NCI-H2081 (cell line): Measurements from ENCODE around the gene CARD14.
"Not testable (repeated sequence)": the region's sequence is repeated elsewhere in the genome, so short reads cannot be mapped to it uniquely, and the experiment has no call there.

Source experiments
- DNase-seq, 2 experiments: peaks; one replicate each; lab custom pipeline; 2025; lab: John Stamatoyannopoulos, UW

Gene CARD14

DNA sequence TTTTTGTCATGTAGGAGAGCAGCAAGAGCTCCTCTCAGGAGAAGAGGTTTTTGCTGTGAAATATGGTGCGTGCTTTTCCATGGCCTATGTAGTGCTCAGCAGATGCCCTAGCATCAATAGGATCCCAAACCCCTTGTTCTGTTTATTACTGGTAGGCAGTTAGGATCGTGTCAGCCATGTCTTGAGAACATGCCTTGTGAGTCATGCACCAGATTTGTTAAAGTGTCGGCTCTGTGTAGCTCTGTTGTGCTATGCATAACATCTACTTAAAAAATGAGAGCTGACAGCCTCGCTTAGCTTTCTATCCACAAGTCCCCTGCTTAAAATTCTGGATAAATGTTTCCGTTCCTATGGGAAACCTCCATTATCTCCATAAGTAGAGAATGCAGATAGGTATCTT is 18.5 kb upstream of the CARD14 start:
- no peak for DNase-seq

DNA sequence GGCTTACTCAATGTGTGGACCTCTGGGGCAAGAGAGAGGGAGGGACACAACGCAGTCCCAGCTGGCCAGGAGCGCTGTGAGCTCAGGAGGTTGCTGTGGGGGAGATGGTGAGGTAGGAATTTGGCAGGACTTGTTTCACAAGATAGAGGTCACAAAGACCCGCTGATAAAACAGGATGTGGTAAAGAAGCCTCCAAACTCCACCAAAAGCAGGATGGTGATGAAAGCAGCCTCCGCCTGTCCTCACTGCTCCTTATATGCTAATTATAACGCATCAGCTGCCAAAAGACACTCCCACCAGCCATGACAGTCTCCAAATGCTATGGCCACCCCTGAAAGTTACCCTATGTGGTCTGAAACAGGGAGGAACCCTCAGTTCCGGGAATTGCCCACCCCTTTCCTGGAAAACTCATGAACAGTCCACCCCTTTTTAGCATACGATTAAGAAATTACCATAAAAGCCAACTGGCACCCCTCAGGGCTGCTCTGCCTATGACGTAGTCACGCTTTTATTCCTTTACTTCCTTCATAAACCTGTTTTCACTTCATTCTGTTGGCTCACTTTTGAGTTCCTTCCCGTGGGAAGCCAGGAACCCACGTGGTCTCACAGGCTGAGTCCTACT is 17.6 kb upstream of the CARD14 start:
- no peak for DNase-seq

DNA sequence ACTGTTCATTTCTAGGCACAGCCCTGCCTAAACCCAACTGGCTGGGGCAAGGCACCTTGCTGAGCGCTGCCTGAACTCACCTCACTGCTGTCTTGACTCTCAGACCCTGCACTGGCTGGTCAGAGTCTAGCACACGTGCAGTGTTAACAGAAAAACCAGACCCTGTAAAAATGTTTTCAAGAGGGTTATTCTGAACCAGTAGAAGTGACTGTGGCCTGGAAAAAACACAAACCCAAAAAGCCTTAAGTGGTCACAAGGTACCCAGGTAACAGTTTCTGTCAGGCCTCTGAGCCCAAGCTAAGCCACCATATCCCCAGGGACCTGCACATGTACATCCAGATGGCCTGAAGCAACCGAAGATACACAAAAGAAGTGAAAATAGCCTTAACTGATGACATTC is 16.8 kb upstream of the CARD14 start:
- no peak for DNase-seq

DNA sequence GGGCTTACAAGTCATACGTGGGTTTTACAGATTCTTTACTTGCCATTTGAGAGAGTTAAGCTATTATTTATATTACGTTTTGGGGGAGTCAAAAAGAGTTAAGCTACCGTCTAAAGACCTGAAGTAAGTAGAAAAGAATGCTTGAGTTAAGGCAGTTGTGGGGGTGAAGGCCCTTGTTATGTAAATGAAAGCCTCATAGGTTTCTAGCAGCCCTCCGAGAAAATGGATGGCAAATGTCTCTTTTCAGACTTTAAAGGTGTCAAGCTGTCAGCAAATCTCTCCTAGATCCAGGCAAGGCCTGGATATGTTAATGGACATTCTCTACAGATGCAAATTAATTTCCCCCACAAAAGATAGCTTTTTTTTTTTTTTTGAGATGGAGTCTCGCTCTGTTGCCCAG is 15.7 kb upstream of the CARD14 start:
- DNase-seq: no peak

DNA sequence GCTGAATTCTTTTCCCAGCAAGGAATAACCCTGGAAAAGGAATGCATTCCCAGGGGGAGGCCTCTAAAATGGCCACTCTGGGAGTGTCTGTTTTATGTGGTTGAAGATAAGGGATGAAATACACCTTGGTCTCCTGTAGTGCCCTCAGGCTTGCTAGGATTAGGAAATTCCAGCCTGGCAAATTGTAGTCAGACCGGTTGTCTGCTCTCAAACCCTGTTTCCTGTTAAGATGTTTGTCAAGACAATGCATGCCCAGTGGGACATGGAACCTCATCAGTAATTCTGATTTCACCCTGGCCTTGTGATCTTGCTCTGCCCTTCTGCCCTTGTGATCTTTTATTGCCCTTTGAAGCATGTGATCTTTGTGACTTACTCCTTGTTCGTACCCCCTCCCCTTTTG is 14.2 kb upstream of the CARD14 start:
- not testable (repeated sequence) for DNase-seq

DNA sequence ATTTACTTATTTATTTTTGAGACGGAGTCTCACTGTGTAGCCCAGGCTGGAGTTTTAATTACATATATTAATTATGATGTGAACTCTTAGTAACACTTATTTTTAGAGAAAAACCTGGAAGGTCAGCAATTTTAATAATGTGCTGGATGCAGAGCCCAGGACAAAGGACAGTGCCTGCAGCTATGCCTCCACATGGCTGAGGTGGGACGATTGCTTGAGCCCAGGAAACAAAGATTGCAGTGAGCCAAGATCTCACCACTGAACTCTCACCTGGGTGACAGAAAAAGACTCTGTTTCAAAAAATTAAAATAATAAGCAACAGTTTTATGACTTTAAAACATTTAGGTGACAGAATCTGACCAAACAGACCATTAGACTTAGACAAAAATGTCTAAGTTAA is 11.0 kb upstream of the CARD14 start:
- no peak for DNase-seq

DNA sequence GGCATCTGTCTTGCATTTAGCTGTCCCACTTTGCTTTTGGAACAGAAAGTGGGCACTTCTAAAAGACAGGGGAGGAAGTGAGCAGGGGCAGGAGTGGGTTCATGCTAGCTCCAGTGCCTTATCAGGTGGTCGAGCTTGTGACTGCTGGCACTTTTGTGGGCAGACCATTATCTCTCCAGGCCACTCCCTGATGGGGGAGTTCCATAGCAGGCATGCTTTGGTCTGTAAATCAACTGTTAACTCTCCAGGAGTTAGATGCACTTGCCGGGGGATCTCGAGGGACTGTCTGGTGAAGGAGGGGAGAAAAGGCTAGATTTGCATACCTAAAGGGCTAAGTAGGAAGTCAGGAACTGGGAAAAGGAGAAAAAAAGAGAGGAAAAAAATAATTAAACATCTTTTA is 9.3 kb upstream of the CARD14 start:
- no peak for DNase-seq

DNA sequence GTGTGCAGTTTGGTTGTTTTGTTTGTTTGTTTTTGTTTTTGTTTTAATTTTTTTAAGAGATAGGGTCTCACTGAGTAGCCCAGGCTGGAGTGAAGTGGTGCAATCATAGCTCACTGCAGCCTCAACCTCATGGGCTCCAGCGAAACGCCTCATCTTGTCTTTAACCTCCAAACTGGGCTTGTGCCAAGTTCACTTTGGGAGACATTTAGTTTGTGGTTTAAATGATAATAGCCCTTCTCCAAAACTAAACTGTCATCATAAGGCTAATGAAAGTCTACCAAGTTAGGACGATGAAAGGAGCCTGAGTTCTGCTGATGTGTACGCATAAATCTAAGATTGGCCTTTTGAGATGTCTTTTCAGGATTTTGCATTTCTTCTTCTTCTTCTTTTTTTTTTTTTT is 6.5 kb upstream of the CARD14 start:
- DNase-seq: no peak

DNA sequence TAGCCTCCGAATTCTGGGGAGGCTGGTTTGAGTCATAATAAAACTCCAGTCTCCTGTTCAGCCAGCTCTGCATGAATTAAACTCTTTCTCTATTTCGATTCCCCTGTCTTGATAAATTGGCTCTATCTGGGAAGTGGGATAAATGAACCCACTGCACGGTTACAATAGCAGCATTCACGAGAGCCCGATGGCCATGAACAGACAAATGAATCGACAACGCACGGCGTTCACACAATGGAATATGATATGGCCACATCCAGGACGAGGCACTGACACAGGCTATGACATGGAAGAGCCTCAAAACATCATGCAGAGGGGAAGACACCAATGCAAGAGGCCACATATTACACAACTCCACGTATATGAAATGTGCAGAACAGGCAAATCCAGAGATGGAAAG is 5.6 kb upstream of the CARD14 start:
- DNase-seq: no peak

DNA sequence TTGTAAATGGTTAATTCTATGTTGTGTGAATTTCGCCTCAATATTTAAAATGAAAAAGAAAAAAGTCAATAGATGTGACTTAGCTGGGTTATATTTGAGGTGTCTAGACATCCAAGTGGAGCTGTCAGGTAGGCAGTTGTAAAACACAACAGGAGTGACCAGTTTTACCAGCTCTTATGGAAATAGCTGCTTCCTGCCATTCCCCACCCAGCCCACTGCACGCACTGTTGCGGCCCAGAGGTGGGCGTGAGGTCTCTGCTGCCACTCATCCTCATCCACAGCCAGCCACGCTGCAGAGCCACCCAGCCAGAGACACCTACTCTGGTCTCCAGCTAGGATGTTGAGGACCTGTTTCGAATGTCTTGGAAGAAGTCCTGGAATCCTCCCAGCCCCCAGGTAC is 3.4 kb upstream of the CARD14 start:
- no peak for DNase-seq

DNA sequence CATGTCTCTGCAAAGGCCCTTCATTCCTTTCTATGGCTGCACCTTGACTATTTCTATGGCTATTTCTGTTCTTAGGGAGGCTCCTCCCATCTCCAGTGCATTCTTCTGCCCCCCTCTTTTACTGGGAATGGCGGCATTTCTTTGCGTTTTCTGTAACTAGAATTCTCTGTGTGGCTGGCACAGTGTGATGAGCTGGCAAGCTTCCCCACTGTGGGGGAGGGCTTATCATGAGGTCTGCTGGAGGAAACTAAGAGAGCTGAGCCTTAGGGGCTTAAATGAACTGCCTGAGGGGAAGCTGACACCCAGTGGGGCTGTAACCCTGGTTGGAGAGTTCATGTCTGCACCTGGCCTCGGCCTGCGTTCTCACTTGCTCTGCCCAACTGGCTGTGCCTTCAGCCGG is 1.5 kb upstream of the CARD14 start:
- no peak for DNase-seq

DNA sequence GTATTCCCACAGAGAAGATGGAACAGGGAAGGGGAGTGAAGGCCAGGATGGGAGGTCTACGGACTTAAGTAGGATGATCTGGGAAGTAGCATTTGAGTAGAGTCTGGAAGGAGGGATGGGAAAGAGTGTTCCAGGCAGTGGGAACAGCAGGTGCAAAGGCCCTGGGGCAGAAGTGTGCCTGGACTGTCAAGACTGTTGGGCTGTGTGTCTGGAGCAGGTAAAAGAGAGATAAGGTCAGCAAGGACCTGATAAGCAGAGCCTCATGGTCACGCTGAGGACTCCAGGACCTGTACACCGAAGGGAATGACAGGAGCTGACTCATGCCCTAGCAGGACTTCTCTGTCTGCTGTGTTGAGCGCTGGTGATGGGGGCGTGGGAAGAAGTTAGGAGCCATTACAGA is 723 bp upstream of the CARD14 start:
- DNase-seq: no peak

DNA sequence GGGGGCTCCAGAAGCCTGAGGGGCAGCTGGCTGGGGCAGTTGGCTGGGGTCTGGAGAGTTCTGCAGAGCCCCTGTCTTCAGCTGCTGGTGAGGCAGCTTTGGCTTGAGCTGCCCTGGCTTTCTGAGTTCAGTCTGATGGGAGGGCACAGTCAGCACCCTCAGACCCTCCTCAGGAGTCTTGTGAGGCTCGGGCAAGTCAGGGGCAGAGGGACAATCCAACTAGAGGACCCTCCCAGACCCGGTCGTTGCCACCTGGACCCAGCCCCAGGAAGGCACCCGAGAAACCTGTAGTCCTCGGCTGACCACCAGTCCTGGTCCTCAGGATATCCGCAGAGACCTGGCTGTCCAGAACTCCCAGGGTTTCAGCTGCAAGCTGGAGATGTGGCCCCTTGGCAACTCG is 1.9 kb downstream of the CARD14 start:
- no peak for DNase-seq

DNA sequence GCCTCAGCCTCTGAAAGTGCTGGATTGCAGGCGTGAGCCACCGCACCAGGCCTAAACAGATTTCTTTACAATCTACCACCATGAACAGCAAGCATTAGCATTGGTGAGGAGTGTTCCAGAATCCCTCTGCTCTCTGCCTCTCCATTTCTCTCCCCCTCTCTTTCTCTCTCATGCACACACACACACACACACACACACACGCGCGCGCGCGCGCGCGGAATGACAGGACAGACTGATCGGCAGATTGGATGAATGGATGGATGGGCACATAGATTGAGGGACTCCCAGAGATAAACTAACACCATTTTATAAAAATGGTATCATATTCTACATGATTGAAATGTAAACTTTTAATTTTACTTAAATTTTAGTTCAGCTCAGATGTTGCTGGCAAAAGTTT is 3.3 kb downstream of the CARD14 start:
- DNase-seq: no peak

DNA sequence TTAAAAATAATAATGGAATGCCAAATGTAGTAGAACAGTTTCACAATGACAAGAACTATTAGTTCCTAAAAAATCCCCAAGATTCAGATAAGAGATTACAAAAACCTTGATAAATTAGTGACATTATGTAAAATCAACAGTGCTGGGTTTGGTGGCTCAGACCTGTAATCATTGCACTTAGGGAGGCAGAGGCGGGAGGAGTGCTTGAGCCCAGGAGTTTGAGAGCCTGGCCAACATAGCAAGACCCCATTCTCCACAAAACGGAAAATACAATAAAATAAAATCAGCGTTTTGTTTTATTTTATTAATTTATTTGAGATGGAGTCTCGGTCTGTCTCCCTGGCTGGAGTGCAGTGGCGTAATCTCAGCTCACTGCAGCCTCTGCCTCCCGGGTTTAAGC is 4.1 kb downstream of the CARD14 start:
- no peak for DNase-seq

DNA sequence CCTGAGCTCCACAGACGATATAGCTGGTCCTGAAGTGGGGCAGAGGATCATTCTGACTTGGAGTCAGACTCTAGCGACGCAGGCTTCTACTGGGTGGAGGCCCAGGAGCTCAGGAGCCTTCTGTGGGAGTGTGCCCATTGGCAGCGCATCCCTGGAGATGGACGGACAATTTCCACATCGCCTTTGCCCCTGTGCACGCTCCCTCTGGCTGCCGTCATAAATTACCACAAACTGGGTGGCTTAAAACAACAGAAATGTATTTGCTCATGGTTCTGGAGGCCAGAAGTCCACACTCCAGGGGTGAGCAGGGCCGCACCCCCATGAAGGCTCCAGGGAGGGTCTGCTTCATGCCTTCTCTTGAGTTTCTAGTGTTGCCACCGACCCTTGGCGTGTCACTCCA is 6.9 kb downstream of the CARD14 start:
- no peak for DNase-seq

DNA sequence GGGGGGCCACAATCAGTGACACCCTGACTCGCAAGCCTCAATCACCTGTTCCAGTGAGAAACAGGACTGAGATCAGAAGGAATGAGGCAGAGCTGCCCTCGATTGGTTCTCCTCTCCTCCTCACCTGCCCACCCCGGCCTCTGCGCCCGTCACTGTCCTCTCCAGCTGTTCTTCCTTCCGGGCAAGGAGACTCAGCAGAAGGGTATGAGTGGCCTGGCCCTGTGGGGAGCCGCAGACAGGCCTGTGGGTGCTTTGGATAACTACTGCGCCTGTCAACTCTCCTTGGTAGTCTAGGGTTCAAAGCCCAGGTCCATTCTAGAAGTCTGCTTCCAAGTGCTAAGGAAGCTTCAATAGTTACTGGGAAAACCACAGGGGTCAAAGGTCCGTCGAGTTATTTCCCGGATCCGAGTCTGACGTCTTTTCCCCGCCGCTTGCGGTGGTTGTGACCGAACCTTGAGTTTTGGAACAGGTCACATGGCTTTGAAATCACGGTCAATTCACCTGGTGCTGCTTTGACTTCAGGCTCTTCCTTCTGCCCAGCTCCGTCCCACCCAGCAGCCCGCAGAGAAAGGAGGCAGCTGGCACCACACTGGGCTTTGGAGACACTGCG is 8.3 kb downstream of the CARD14 start:
- no peak for DNase-seq

DNA sequence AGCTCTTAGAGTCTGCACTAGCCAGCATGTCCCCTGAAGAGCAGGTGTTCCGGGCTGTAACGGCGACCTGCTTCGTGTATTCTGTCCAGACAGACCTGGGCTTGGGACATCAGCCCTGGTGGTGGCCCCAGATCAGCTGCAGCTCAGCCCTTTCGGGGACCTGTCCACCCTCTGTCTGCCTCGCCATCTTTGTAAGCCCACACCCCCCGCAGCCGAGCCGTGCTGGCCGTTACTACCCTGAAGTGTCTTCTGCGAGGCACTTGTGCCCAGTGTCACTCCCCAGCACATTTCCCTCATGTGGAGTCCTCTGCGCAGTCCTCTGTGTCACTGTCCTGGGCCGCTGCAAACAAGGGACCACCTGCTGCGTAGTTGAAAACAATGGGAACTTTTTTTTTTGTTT is 10.4 kb downstream of the CARD14 start:
- DNase-seq: no peak

DNA sequence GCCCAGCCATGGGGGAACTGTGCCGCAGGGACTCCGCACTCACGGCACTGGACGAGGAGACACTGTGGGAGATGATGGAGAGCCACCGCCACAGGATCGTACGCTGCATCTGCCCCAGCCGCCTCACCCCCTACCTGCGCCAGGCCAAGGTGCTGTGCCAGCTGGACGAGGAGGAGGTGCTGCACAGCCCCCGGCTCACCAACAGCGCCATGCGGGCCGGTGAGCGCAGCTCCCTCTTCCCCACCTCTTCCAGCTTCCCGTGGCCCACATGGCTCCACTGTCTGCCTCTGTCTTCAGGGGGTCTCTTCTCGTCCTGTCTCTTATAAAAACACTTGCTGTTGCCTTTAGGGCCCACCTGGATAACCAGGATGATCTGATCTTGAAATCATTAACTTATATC is 11.6 kb downstream of the CARD14 start:
- no peak for DNase-seq

DNA sequence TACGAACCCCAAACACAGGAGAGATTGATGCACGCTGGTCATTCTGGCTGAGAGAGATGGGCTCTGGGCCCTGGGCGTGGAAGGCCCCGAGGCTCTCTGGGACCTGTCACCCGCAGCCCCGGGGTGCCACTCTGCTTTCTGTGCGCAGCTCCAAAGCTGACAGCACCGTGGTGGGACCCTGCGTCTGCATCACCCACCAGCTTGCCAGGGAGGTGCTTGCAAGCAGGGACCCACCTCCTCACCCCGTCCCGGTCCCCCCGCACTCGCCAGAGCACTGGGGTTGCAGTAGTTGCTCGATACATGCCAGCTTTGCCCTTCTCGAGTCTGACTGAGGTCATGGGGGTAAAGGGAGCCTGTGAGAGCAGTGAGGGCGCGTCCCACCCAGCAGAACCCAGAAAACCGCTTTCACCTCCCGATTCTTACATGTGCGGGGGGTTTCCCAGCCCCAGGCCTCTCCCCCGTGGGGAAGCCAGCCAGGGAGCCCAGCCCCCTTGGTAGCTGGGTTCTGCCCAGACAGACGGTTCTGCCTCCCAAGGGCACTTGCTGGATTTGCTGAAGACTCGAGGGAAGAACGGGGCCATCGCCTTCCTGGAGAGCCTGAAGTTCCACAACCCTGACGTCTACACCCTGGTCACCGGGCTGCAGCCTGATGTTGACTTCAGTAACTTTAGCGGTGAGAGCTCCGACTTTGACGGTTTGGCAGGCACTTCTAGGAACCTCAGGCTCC is 12.5 kb downstream of the CARD14 start:
- no peak for DNase-seq

DNA sequence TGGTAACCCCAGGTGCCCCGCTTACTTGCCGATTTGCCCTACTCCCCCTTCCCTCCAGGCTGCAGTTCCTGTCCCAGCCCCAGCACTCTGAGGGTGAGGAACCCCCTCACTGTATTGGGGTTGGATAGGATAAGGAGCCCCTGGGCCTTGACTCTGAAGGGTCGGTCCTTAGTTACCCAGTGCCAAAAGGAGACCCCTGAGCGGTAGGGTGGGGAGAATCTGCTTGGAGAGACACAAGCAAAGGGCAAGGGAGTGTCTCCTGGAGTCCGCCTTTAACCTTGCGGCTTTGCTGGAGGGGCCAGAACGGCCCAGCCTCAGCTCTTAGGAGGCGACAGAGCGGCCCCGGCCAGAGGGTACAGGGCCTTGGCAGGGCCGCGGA is 13.0 kb downstream of the CARD14 start:
- DNase-seq: no peak

DNA sequence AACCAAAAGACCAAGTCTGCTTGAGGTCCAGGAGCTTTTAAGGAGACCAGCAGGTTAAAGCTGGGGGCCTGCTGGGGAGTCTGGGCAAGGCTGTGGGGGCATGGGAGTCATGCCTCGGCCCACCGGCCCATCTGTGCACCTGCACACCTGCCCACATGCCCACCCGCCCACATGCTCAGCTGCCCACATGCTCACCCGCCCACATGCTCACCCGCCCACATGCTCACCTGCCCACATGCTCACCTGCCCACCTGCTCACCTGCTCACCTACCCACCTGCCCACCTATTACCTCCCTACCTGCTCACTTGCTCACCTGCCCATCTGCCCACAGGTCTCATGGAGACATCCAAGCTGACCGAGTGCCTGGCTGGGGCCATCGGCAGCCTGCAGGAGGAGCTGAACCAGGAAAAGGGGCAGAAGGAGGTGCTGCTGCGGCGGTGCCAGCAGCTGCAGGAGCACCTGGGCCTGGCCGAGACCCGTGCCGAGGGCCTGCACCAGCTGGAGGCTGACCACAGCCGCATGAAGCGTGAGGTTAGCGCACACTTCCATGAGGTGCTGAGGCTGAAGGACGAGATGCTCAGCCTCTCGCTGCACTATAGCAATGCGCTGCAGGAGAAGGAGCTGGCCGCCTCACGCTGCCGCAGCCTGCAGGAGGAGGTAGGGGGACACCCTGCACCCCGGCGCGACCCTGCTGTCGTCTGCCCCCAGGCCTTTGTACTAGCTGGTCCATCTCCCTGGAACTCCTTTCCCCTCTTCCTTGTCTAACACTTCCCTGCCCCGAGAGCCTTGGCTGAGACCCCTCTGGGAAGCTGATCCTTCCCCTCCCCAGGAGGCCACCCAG is 14.0 kb downstream of the CARD14 start:
- DNase-seq: no peak

DNA sequence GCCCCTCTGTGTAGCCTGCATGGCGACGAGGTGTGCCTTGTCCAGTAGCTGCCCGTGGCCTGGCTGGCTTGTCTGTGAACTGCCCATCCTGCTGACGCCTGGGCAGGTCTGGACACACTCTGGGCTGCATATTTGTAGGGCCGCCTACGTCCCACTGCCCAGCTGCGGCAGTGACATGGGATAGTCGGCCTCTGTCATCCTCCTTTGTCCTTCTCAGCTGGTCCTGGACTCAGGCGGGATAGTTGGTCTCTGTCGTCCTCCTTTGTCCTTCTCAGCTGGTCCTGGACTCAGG is 14.5 kb downstream of the CARD14 start:
- no peak for DNase-seq
